AG09319 (cell line): ENCODE data around the gene KCNK17.
A peak's percentile ranks its signal among the peaks of the same experiment; 100 is the strongest.

Experiments
- DNase-seq: peaks from one replicate; pipeline ENCODE4 v3.0.0-alpha.2; 2010; ENCODE audit warnings: low read depth; ENCODE audit errors: extremely low read depth
- TF ChIP-seq, protein P1 (sequence below): IDR thresholded peaks from 2 replicates; pipeline ENCODE4 v1.5.1; 2011; ENCODE audit warnings: low read depth, mild to moderate bottlenecking, inconsistent platforms, low read length, moderate library complexity

KCNK17 gene

DNA sequence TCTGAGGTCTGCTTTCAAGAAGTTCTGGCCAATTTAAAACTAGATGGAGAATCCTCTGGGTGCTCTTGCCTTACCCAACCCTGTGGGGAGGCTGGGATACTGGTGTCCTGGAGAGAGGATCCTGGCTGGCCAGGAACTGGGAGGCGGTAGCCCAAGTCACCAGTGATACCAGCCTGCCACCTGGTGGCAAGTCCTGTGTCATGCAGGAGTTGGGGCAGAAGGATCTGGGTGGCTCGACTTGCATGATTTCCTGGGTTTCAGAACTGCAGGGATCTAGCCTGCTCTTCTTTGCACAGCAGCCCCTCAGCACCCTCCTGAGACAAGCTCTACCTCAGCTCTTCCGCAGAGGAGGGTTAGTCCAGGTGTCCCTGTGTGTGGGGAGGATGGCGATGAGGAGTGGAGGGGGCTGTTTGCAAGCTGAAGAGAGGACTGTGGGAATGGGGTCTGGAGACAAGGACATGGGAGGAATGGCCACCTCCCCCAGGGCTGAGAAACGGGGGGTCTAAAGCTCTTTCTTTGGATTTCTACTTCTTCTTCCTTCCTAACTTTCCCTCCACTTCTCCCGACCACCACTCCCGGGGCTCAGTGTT is 4.2 kb downstream of the KCNK17 start:
- peak; percentile 24 for DNase-seq
- TF ChIP-seq, protein P1, sequence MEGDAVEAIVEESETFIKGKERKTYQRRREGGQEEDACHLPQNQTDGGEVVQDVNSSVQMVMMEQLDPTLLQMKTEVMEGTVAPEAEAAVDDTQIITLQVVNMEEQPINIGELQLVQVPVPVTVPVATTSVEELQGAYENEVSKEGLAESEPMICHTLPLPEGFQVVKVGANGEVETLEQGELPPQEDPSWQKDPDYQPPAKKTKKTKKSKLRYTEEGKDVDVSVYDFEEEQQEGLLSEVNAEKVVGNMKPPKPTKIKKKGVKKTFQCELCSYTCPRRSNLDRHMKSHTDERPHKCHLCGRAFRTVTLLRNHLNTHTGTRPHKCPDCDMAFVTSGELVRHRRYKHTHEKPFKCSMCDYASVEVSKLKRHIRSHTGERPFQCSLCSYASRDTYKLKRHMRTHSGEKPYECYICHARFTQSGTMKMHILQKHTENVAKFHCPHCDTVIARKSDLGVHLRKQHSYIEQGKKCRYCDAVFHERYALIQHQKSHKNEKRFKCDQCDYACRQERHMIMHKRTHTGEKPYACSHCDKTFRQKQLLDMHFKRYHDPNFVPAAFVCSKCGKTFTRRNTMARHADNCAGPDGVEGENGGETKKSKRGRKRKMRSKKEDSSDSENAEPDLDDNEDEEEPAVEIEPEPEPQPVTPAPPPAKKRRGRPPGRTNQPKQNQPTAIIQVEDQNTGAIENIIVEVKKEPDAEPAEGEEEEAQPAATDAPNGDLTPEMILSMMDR = peak; percentile 94

DNA sequence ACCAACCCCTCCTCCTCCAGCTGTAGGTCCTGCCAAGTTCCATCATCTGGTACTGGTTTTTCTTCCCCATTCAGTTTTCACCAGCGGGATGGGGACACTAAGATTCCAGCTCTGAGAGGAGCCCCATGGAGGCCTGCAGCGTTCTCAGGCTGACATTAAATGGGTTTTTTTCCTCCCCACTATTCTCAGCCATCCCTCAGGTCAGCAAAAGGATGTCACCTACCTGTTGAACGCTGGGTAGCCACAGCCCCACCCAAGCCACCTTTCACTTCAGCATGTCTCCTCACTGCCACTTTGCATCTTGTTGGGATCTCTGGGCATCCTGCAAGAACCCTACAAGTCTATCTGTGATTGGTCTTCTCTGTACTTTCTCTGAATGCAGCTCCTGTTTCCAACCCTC is 6.8 kb downstream of the KCNK17 start:
- TF ChIP-seq, protein P1 = no peak
- DNase-seq = no peak

DNA sequence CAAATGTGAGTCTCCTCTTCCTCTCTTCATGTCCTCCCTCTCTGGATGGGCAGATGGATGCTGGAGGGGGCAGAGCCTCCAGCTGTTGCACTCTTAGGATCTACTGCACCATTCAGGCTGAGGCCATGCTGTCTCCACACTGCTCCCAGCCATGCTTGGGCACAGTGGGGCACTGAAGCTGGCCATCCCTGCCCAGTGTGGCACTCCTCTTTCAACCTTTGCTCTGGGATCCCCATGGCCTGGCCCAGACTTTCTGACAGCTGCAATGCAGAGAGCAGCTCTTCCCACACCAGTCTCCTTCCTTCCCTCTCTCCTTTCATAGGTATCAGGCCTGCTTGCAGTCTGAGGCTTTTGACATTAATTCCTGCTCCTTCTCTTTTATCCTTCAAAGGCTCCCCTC is 9.3 kb downstream of the KCNK17 start:
- TF ChIP-seq, protein P1 = no peak
- DNase-seq = no peak

DNA sequence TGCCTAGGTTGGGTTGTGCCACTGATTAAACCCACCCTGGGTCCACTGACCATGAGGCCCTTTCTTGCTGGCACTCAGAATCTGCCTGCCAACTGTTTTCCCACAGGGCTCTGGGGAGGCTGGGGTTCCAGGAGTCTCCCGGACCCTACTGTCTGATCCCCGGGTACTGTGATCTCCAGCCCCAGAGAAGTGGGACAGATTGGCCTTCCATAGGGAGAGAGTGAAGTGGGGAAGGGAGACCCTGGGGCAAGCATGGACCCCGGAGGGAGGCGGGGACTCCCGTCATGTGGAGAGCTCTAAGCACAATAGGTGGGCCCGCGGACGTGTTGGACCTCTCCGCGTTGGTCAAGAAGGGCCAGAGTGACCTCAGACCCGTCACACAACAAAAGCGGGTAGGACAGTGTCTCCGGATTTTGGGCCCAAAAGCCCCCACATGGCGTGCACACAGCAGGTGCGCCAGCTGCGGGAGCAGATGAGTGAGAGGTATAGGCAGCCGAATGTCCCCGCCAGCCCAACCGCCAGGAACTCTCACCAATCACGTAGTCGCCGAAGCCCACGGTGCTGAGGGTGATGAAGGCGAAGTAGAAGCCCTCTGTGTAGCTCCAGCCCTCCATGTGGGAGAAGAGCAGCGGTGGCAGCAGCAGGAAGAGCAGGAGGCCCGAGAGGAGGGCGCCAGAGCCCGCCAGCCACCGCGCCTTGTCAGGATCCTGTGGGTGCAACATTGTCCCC is 10.6 kb downstream of the KCNK17 start:
- no peak for DNase-seq
- TF ChIP-seq, protein P1 = no peak

DNA sequence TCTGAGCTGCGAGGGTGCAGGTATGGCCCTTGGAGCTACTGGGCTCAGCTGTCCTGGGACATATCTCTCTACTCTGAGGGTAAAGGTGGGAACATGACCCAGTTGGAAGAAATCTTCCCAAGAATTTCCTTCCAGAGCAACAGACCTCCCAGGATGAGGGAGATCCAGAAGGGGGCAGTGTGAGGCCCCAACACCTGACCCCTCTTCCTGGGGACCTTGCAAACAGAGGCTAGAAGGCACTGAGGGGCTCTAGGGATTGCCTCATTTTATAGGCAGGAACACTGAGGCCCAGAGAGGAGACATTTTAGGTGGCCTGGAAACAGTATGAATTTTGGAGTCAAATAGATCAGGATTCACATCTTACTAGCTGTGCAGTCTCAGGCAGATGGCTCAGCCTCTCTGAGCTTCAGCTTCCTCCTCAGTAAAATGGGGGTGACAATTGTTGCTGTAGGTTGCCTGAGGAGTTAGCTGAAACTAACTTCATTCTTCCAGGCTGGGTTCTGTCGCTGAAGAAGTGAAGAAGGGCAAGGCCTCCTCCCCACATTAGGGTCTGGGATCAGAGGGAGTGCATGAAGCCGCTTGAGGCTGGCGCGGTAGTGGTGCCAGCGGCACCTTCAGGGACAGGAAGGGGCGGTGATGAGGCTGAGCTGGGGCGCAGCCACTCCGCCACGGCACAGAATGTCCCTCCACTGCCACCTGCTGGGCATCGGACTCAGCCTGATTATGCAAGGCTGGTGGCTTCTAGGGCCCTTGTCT is 11.4 kb downstream of the KCNK17 start:
- no peak for DNase-seq
- TF ChIP-seq, protein P1 = peak; percentile 89

DNA sequence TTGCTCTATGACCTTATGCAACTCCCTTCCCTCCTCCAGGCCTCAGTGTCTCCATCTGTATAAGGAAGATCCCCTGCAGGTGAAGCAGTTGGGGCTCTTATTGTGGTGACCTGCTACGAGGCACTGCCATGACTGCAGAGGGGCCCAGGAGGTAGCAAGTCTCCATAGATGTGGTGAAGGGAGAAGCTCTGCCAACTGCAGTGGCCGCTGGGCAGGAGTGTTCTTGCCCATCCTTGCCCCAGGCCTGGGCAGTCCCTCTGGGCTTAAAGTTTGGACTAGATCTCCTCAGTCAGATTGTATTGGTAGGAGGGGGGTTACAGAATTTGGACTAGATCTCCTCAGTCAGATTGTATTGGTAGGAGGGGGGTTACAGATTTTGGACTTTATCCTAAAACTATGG is 12.2 kb downstream of the KCNK17 start:
- no peak for DNase-seq
- TF ChIP-seq, protein P1 = no peak

DNA sequence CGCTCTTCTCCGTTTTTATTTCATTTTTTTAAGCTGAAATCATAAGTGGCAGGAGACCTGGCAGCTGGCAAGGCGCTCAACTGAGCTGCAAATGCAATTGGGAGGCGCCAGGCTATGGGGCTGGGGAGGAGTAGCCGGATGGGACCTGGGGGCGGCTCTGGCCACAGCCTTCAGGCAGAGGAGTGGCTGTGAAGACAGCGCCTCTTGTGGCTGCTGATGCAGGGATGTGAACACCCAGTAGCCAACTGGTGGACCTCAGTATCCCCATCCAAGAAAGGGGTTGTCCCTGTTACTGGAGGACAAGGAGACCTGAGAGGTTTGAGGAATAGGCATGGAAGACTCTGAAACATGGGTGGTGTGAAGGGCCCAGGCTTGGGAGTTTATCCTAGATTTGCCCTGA is 12.6 kb downstream of the KCNK17 start:
- TF ChIP-seq, protein P1 = peak; percentile 26
- no peak for DNase-seq
